ENCODE measurements around the gene BNIPL.

Gene BNIPL

GRCh38 chr1:151036356-151036755 is at the start of gene BNIPL:
Gene BNIPL, plus strand, starts transcription at chr1:151036586. Its CDS starts 140 bp downstream, at chr1:151036726.
- DNase-seq: no peak

- no peak for DNase-seq
Measured at GRCh38 chr1:150987924-150988323, 48.5 kb upstream of the BNIPL start.

GRCh38 chr1:150992626-150993025 is 43.8 kb upstream of the BNIPL start:
- DNase-seq: no peak

GRCh38 chr1:150994248-150994647 is 42.1 kb upstream of the BNIPL start:
- DNase-seq: no peak

- DNase-seq: no peak
Measured at GRCh38 chr1:150995460-150995859, 40.9 kb upstream of the BNIPL start.

- peak in 1 of 2 donors; percentile 40 for DNase-seq
Measured at GRCh38 chr1:150995896-150996295, 40.5 kb upstream of the BNIPL start.

- no peak for DNase-seq
Measured at GRCh38 chr1:150997126-150997872, 39.1 kb upstream of the BNIPL start.

GRCh38 chr1:150997949-150998348 is 38.4 kb upstream of the BNIPL start:
- no peak for DNase-seq

- peak; percentile 27 to 33 for DNase-seq
Measured at GRCh38 chr1:150999051-150999674, 37.2 kb upstream of the BNIPL start.

- DNase-seq: no peak
Measured at GRCh38 chr1:150999926-151000325, 36.5 kb upstream of the BNIPL start.

GRCh38 chr1:151000408-151000807 is 36.0 kb upstream of the BNIPL start:
- DNase-seq: no peak

- DNase-seq: no peak
Measured at GRCh38 chr1:151001602-151002001, 34.8 kb upstream of the BNIPL start.

GRCh38 chr1:151002051-151002450 is 34.3 kb upstream of the BNIPL start:
- DNase-seq: no peak

- DNase-seq: no peak
Measured at GRCh38 chr1:151002611-151003010, 33.8 kb upstream of the BNIPL start.

- no peak for DNase-seq
Measured at GRCh38 chr1:151003180-151003579, 33.2 kb upstream of the BNIPL start.

GRCh38 chr1:151005729-151006319 is 30.6 kb upstream of the BNIPL start:
- no peak for DNase-seq

GRCh38 chr1:151006327-151007052 is 29.9 kb upstream of the BNIPL start, which contains the start of gene MINDY1:
Gene MINDY1, minus strand, starts transcription at chr1:151006902. Its CDS starts 4,285 bp downstream, at chr1:151002617.
- peak; percentile 33 to 42 for DNase-seq

GRCh38 chr1:151007853-151008243 is 28.5 kb upstream of the BNIPL start:
- no peak for DNase-seq

GRCh38 chr1:151008244-151009205 is 27.9 kb upstream of the BNIPL start, which contains the start of gene PRUNE1:
Gene PRUNE1, plus strand, starts transcription at chr1:151008449. Its CDS starts 184 bp downstream, at chr1:151008633.
- DNase-seq: peak; percentile 98 to 99

- DNase-seq: no peak
Measured at GRCh38 chr1:151009206-151009587, 27.2 kb upstream of the BNIPL start.

GRCh38 chr1:151009674-151010345 is 26.6 kb upstream of the BNIPL start:
- no peak for DNase-seq

Data from stimulated activated CD4-positive, alpha-beta T cell treated with anti-CD3 and anti-CD28 coated beads, Interleukin-2, amount 100 ng/mL, for 24 hours (primary cell).